DMS53 (cell line): ENCODE measurements around the gene VPS8.

Experiments
- DNase-seq: peaks from one replicate; lab custom pipeline; 2025; lab: John Stamatoyannopoulos, UW

VPS8 gene

GRCh38 chr3:184784731-184785500, 27.1 kb upstream of the VPS8 start:
- no peak for DNase-seq

DNA sequence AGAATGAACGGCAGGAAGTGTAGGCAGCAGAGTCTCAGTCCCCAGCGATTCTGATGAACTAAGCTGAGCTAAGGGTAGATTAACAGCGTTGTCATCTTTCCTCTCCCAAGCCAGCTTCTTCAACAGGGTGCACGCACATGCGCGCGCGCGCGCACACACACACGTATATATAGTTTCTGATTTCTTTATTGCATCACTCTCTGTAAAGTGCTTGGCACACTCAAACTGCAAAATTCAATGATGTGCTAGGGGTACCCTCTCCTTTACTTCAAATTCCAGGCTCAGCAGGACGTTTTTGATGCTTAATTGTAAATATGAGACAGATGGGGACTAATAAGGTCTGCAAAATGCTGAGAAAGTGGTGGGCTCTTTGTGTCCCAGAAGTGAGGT, 26.1 kb upstream of the VPS8 start:
- no peak for DNase-seq

GRCh38 chr3:184786280-184786941, 25.6 kb upstream of the VPS8 start:
- DNase-seq: no peak

DNA sequence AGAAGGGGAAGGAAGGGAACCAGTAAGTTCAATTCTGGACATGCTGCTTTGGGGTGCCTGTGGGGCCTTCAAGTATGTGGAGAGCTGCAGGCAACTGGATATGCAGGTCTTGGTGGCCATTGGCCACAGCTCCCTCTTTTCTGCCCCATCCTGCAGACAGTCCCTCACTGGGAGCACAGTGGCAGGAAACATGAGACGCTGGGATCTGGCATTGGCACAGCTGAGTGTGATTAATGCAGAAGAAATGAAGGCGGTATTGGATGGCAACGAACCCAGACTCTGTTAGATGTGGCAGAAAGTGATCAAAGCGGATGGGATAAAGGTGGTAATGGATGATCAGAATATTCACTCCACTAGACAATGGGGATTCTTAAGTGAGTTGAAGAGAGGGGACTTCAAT, 23.2 kb upstream of the VPS8 start:
- no peak for DNase-seq

DNA sequence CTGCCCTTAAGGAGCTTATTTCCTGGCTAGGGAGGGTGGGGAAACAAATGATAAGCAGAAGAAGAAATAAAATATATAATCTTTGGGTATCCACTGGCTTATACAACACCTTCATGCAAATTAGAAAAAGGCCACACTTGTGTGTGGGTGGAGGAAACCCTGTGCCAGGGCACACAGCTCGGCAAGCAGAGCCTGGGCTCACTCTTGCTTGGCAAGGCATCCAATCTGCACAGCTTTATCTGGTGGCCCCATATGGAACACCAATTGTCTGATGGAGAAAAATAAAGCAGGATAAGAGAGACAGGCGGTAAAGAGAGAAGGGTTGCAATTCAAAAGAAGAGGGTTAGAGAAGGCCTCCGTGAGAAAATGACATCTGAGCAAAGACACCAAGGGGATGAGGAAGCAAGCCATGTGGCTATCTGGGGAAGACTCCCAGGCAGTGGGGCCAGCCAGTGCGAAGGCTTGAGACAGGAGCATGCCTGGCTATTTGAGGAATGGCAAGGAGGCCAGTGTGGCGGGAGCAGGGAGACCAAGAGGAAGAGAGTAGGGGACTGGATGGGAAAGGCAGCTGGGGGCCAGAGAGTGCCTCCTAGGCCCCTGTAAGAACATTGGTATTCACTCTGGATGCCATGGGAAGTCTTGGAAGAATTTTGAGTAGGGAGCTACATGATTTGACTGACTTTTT, 22.5 kb upstream of the VPS8 start:
- no peak for DNase-seq

DNA sequence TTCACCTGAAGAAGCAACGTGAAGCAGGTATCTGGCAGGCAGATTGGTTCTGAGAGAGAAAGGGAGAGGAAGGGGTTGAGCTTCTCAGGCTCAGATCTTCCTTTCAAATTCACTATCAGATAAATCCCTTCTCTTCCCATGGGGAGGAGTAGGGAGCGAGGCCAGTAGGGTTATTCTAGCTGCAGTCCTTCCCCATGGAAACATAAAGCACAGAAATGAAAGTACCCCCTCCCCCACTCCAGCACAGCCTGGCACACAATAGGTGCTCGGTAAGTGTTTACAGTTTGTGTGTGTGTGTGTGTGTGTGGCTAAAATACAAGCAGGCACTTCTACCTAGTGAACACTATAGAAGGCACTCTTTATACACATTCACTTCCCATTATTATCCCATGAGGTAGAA, 20.8 kb upstream of the VPS8 start:
- peak; percentile 80 for DNase-seq

- peak; percentile 5 for DNase-seq
Observed at GRCh38 chr3:184795522-184796190, 16.3 kb upstream of the VPS8 start.

DNA sequence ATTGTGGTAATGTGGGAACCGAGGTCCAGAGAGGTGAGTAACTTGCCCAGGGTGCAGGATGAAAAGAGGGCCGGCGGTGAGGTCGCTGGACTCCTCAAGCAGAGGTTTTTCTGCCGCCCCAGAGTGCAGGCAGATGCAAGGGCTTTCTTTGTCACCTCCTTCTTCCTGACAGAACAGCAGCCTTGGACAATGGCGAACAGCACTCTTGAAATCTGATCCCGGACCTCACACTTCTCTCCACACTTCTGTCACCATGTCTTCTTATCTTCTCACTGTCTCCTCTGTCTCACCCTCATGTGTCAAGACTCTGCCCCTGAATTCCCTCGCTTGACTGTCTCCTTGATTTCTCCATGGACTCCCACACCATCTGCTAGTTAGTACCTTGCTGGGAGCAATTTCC, 15.4 kb upstream of the VPS8 start:
- DNase-seq: no peak

GRCh38 chr3:184796954-184797353, 15.0 kb upstream of the VPS8 start:
- DNase-seq: no peak

DNA sequence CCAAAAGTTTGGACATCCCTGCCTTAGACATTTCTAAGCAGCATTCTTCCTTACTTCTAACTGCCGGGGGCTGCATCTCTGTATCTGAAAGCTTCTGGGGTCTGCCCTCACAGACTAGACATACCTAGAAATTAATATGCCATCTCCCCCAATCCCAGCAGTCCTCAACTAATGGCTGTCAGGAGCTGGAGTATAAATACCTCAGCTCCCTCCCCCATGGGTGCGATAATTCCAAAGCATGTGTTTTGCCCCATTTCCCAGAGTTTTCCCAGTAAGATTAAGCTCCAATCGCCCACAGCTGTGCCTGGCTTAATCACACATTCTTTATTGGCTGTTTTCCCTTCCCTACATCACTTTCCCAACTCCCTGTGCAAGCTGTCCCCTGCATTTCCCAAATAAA, 13.8 kb upstream of the VPS8 start:
- no peak for DNase-seq

DNA sequence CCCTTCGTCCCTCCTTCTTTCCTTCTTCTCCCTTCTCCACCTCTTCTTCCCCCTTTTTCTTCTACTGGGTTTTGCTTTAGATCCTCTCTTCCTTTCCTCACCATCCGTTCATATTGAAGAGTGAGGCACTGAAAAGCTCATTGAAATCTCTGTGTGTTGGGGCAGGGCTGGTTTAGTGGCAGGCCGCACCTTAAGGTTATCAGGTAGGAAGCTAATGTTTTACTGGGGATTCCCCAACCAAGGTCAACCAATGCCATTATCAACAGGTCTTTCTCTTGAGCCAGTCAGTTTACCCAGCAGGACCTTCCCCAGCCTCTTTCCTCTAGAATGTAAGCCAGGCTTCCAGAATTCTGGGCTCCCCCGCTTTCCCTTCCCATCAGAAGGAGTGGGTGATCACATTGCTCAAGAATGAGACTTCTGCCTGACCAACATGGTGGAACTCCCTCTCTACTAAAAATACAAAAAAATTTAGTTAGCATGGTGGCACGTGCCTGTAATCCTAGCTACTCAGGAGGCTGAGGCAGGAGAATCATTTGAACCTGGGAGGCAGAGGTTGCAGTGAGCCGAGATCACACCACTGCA, 11.5 kb upstream of the VPS8 start:
- no peak for DNase-seq

DNA sequence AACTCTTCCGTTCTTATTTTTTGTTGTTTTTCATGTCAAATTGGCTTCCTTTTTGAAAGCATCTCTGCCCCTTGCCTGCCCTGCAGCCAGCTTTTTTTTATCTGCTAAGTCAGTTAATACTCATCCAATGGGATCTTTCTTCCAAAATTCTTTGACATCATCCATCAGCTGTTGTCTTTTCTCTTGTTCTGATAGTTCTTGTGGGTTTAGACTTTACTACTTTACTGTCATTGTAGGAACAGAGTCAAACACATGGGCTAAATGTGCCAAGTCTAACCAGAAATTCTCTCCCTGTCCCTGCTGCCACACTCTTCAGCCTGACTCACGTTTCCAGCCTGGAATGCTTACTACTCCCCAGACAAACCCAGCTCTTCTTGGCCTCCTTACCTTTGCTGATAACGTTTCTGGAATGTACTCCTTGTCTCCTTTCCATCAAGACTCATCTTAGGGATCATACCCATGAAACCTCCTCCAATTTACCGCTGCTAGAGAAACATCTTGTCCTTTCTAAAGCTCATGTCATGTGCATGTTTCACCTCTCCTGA, 10.7 kb upstream of the VPS8 start:
- no peak for DNase-seq

DNA sequence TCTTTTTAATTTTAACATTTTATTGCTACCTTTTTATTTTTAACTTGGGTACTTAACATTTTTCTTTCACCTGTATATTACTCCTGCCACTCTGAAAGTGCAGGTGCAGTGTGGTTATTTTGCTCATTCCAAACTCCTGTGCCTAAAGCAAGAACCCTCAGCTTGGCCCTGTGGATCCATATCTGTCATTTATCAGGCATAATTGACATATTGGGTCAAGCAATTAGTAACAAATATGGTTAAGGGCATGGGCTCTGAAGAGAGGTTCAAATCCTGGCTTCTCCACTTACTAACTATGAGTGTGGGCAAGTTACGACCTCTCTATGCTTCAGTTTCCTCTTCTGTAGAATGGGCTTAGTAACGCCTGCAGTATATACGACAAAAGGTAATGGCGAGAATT, 9.8 kb upstream of the VPS8 start:
- DNase-seq: no peak

- no peak for DNase-seq
Observed at GRCh38 chr3:184804801-184805200, 7.2 kb upstream of the VPS8 start.

GRCh38 chr3:184805351-184806038, 6.5 kb upstream of the VPS8 start:
- peak; percentile 68 for DNase-seq

DNA sequence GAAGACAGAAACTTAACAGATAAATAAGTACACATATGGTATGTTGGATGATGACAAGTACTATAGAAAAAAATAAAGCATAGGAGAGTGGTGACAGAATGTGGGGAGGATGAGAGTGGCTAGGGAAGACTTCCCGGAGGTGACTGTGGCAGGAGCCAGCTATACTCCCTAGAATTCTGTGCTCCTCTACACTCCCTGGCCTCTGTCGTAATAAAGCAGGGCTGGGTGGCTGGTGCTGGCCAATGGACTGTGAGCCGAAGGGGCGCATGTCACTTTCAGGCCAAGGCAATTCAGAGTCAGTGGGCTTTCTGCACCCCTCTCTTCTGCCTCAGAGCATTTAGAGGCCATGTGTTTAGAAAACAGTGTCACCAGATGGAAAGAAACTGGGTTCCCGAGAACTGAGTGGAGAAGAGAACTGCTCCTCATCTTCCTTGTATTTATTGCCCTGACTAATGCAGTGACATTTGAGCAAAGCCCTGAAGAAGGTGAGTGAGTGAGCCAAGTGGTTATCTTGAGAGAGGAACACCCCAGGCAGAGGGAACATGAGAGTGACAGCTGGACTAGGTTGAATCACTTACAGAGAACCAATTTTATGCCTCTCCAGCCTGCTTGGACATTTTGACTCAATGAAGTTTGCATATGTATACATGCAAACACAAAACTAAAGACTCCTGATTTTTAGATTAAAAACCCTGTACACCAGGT, 5.2 kb upstream of the VPS8 start:
- DNase-seq: no peak

- no peak for DNase-seq
Observed at GRCh38 chr3:184807549-184807948, 4.4 kb upstream of the VPS8 start.

GRCh38 chr3:184808021-184808420, 3.9 kb upstream of the VPS8 start:
- DNase-seq: no peak

DNA sequence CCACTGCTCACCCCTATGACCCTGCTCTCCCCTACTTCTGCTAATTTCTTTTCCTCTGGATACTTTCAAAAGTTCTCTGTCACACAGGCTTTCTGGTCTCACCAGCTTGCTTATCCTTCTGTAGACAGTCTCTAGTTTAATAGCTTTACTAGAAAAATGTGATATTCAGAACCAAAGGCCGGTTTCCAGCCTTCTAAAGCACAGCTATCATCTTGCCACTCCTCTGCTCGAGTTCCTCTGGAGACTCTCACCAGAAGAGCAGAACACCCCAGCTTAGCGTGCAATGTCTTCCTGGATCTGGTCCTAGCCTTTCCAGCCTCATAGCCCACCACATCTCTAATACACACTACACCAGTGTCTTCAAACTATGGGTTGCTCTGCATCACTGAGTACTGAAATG, 1.8 kb upstream of the VPS8 start:
- no peak for DNase-seq

- DNase-seq: no peak
Observed at GRCh38 chr3:184811034-184811433, 932 bp upstream of the VPS8 start.

DNA sequence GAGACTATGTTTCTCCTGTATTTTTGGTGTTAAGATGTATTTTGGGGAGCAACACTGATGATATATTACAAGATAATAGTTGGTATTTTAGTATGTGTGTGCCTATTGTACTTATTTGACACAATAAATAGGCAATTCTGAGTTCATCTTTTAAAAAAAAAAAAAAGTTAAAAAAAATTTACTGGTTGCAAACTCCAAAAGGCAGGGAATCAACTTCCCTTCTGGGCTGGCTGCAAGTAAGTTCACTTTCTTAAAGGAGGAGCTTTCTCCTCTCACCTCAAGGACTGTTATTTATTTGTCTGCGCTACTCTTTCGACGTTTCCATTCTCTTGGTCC, 335 bp upstream of the VPS8 start:
- DNase-seq: no peak
